Glutamatergic neuron (in vitro differentiated cells): ENCODE measurements around the gene FAM221B. TPM values are rescaled to one million over a fixed set of nuclear protein-coding genes. Genes with fewer than 3 reads are reported as not detected.

Experiments
- DNase-seq: peaks from one replicate; pipeline ENCODE4 v3.0.0; 2022
- H3K27ac Mint-ChIP-seq: one replicate; pipeline ENCODE4 v1.8.0; 2020; ENCODE audit warnings: mild to moderate bottlenecking, mixed read lengths, inconsistent platforms; ENCODE audit not compliant: unreplicated experiment
- H3K27me3 Mint-ChIP-seq: one replicate; pipeline ENCODE4 v1.8.0; 2020; ENCODE audit warnings: mild to moderate bottlenecking, moderate library complexity, mixed read lengths, inconsistent platforms; ENCODE audit not compliant: unreplicated experiment
- H3K36me3 Mint-ChIP-seq: one replicate; pipeline ENCODE4 v1.8.0; 2020; ENCODE audit warnings: mild to moderate bottlenecking, mixed read lengths, inconsistent platforms; ENCODE audit not compliant: unreplicated experiment
- H3K4me1 Mint-ChIP-seq: one replicate; pipeline ENCODE4 v1.8.0; 2020; ENCODE audit warnings: mild to moderate bottlenecking, low read depth, mixed read lengths, inconsistent platforms; ENCODE audit not compliant: unreplicated experiment
- H3K4me3 Mint-ChIP-seq: one replicate; pipeline ENCODE4 v1.8.0; 2020; ENCODE audit warnings: mild to moderate bottlenecking, mixed read lengths, inconsistent platforms; ENCODE audit not compliant: unreplicated experiment
- H3K9me3 Mint-ChIP-seq: one replicate; pipeline ENCODE4 v1.8.0; 2020; ENCODE audit warnings: mild to moderate bottlenecking, moderate library complexity, mixed read lengths, inconsistent platforms; ENCODE audit not compliant: unreplicated experiment
- total RNA-seq: library from RNA; stranded (reverse); fragmentation: NEBNext Ultra II Directional; extraction: Animal tissue kit (Norgen Biotek cat#: 25700); gene quantifications from one replicate; pipeline ENCODE4 v1.2.1, GENCODE V29; 2021; ENCODE audit not compliant: unreplicated experiment
- TF ChIP-seq, protein P1 (sequence below): fragments of 200-600 bp; sonication (generic); IDR thresholded peaks from one replicate; pipeline ENCODE4 v1.5.0; 2021; ENCODE audit not compliant: partially characterized antibody, unreplicated experiment

Gene FAM221B
- total RNA-seq, 1 donor from 2014 or later = not detected

DNA sequence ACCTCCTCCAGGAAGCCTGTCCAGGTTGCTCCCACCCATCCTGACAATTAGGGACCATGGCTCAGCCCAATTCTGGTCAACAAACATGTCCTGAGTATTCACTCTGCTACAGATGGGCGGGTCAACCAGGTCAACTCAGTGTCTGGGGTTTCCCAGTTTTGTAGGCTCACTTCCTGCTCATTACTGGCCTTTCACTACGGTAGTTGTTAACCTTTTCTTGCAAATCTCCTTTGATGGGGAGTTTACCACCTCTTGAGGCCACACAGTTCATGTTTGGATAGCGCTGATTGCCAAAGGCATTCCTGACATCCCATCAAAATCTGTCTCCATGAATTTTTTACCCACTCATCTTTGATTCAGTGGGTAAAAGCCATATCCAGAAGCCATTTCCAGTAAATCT, 14.3 kb upstream of the FAM221B start:
- TF ChIP-seq, protein P1, sequence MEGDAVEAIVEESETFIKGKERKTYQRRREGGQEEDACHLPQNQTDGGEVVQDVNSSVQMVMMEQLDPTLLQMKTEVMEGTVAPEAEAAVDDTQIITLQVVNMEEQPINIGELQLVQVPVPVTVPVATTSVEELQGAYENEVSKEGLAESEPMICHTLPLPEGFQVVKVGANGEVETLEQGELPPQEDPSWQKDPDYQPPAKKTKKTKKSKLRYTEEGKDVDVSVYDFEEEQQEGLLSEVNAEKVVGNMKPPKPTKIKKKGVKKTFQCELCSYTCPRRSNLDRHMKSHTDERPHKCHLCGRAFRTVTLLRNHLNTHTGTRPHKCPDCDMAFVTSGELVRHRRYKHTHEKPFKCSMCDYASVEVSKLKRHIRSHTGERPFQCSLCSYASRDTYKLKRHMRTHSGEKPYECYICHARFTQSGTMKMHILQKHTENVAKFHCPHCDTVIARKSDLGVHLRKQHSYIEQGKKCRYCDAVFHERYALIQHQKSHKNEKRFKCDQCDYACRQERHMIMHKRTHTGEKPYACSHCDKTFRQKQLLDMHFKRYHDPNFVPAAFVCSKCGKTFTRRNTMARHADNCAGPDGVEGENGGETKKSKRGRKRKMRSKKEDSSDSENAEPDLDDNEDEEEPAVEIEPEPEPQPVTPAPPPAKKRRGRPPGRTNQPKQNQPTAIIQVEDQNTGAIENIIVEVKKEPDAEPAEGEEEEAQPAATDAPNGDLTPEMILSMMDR = no peak
- no peak for DNase-seq
- H3K36me3 Mint-ChIP-seq = peaks cover 12% of the 10 kb centered on the region
- no peak overlapping the region for H3K4me3 Mint-ChIP-seq
- peaks cover 5% of the 10 kb centered on the region for H3K9me3 Mint-ChIP-seq
- H3K27ac Mint-ChIP-seq = no peak overlapping the region
- H3K4me1 Mint-ChIP-seq = peaks cover 15% of the 10 kb centered on the region
- peaks cover 8% of the 10 kb centered on the region for H3K27me3 Mint-ChIP-seq

DNA sequence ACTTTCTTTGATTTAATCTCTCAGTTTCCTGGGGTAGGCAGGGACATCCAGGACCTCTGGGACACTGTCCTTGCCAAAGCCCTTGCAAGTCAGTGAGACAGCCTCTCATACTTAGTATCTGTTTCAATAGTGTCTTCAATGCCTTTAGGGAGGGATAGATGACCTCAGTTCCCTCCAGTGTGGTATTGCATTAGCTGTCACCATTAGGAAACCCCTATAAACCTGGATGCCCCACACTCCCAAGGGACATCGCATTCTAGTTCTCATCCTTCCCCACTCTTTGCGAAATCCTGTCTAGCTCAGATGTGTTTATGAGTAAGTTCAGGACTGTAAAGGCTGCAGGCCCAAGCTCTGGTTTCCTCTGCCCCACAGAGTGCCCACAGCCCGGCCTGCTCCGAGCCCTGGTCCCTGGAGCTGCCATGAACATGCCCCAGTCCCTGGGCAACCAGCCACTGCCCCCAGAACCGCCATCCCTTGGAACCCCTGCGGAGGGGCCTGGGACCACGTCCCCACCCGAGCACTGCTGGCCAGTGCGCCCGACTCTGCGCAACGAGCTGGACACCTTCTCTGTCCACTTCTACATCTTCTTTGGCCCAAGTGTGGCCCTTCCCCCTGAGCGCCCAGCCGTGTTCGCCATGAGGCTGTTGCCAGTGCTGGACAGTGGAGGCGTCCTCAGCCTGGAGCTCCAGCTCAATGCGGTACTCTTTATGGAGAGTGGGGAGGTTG, 13.7 kb upstream of the FAM221B start:
- no peak for DNase-seq
- peaks cover 6% of the 10 kb centered on the region for H3K36me3 Mint-ChIP-seq
- no peak overlapping the region for H3K27ac Mint-ChIP-seq
- H3K4me1 Mint-ChIP-seq = peaks cover 12% of the 10 kb centered on the region
- no peak overlapping the region for H3K4me3 Mint-ChIP-seq
- TF ChIP-seq, protein P1 = no peak
- H3K9me3 Mint-ChIP-seq = peaks cover 5% of the 10 kb centered on the region
- peaks cover 9% of the 10 kb centered on the region for H3K27me3 Mint-ChIP-seq

DNA sequence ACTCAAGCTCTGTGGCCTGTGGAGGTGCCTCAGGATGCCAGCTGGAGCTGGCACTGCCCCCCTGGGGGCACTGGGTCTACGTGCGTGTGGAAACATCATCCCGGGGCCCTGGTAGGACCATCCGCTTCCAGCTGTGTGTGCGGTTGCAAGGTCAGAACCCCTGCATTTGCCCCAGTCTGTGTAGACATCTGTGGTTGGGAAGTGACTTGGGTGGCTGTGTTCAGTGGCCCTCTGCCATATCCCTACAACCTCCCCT, 13.0 kb upstream of the FAM221B start:
- Mint-ChIP-seq H3K4me3 (no peak overlapping the region), H3K4me1 (peaks cover 9% of the 10 kb centered on the region), H3K27me3 (peaks cover 8% of the 10 kb centered on the region), H3K27ac (no peak overlapping the region), H3K36me3 (peaks cover 5% of the 10 kb centered on the region), H3K9me3 (peaks cover 5% of the 10 kb centered on the region)
- TF ChIP-seq, protein P1 = no peak
- no peak for DNase-seq

DNA sequence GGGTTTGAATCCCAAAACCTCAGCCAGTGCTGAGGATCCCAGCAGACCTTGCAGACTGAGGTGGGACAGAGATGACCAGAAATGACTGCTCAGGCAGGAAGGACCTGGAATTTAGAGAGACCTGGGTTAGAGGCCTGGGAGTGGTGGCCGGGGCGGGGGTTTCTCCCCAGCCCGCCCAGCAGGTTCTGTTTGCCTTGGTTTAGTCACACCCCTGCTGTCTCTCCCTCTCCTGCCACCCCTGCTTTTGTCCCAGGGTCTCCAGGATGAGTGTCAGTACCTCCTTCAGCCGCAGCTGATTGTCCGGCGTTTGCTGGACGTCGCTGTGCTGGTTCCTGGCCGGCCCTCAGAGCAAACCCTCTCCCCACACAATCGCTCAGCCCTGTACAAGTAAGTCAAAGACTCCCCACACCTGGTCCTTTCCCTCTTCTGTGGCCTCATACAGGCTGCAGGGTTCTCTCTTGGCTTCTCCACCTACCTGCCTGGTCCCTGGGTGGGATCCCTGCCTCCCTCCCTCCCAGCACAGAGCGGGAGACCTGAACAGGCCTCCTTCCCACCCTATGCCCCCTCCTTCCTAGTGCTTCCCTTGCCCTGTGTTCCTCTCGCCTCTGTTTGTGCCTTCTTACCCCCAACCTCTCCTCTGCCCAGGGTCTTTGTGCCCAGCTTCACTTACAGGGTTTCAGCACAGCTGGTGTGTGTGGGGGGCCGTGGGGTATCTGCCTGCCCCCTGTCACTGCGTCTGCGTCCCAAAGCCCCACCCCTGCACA, 12.5 kb upstream of the FAM221B start:
- H3K27ac Mint-ChIP-seq = no peak overlapping the region
- TF ChIP-seq, protein P1 = no peak
- H3K36me3 Mint-ChIP-seq = peaks cover 5% of the 10 kb centered on the region
- peaks cover 5% of the 10 kb centered on the region for H3K9me3 Mint-ChIP-seq
- peaks cover 9% of the 10 kb centered on the region for H3K4me1 Mint-ChIP-seq
- H3K4me3 Mint-ChIP-seq = no peak overlapping the region
- DNase-seq = no peak
- peaks cover 8% of the 10 kb centered on the region for H3K27me3 Mint-ChIP-seq

DNA sequence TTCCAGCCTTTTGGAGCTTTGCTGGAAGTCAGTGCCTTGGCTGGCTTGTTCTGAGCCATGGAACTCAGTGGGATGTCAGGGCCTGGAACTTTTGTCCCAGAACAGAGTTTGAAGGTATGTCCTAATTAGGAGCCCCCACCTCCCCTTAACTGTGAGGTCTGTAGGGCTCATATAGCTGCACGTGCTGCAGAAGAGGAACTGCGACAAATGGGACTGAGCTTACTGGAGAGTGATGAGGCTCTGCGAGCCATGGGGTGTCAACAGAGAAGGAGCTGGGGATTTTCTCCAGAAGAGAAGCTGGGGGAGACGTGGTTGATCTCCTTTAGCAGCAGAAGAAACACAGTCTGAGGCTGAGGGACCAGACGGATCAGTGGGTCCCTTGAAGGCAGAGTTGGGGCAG, 11.4 kb upstream of the FAM221B start:
- Mint-ChIP-seq H3K36me3 (peaks cover 9% of the 10 kb centered on the region), H3K27ac (no peak overlapping the region), H3K27me3 (peaks cover 8% of the 10 kb centered on the region), H3K9me3 (peaks cover 7% of the 10 kb centered on the region), H3K4me3 (no peak overlapping the region), H3K4me1 (peaks cover 7% of the 10 kb centered on the region)
- TF ChIP-seq, protein P1 = no peak
- DNase-seq = no peak
